Measurements from ENCODE around the gene TMEM240.
"Not testable (repeated sequence)": the region's sequence is repeated elsewhere in the genome, so short reads cannot be mapped to it uniquely, and the experiment has no call there.

Gene TMEM240

DNA sequence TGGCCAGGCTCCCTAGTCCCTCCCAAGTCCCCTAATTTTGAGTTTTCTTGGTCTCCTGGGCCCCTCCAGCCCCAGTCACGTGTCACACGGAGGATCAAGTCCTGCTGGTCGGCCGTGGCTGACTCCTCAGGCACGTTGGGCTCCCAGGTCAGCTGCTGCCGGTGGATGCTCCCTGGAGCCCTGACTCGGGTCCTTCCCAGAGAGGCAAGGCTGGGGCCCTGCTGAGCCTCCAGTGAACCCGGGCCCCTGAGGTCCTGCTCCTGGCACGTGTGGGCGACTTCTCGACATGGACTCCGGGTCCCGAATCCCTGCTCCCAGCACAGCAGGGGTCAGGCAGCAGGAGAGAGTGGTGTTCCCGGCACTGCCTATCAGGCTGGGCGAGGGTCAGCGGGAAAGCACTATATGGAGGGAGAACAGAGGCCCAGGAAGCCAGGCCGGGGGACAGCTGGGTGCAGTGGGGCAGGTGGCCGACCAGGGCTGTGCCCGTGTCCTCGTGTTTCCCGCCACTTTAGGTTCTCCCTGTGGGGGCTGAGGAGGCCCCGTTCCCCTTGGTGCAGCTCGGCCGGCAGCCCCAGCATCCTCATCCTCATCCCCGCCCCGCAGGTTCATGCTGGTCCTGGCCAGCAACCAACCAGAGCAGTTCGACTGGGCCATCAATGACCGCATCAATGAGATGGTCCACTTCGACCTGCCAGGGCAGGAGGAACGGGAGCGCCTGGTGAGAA is 13.2 kb downstream of the TMEM240 start:
- DNase-seq (ENCODE audit: low read depth), result no peak
- H3K4me3 ChIP-seq (ENCODE audit: low read length), result no peak overlapping the region
- TF ChIP-seq, protein P1, sequence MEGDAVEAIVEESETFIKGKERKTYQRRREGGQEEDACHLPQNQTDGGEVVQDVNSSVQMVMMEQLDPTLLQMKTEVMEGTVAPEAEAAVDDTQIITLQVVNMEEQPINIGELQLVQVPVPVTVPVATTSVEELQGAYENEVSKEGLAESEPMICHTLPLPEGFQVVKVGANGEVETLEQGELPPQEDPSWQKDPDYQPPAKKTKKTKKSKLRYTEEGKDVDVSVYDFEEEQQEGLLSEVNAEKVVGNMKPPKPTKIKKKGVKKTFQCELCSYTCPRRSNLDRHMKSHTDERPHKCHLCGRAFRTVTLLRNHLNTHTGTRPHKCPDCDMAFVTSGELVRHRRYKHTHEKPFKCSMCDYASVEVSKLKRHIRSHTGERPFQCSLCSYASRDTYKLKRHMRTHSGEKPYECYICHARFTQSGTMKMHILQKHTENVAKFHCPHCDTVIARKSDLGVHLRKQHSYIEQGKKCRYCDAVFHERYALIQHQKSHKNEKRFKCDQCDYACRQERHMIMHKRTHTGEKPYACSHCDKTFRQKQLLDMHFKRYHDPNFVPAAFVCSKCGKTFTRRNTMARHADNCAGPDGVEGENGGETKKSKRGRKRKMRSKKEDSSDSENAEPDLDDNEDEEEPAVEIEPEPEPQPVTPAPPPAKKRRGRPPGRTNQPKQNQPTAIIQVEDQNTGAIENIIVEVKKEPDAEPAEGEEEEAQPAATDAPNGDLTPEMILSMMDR (conservative IDR thresholded peaks at IDR 0.05; ENCODE audit: low read depth, low read length), result no peak

GRCh38 chr1:1526476-1526875 is 13.9 kb downstream of the TMEM240 start:
- H3K4me3 ChIP-seq (ENCODE audit: low read length); DNase-seq (ENCODE audit: low read depth): not testable (repeated sequence)

- not testable (repeated sequence) for DNase-seq (ENCODE audit: low read depth)
Observed at GRCh38 chr1:1524750-1525383, 15.6 kb downstream of the TMEM240 start.

GRCh38 chr1:1523651-1524050 is 16.8 kb downstream of the TMEM240 start:
- not testable (repeated sequence) for H3K4me3 ChIP-seq (ENCODE audit: low read length); DNase-seq (ENCODE audit: low read depth)

More at GRCh38 chr1:1524750-1525383, 15.6 kb downstream of the TMEM240 start:
- H3K4me3 ChIP-seq (ENCODE audit: low read length), result not testable (repeated sequence)

DNA sequence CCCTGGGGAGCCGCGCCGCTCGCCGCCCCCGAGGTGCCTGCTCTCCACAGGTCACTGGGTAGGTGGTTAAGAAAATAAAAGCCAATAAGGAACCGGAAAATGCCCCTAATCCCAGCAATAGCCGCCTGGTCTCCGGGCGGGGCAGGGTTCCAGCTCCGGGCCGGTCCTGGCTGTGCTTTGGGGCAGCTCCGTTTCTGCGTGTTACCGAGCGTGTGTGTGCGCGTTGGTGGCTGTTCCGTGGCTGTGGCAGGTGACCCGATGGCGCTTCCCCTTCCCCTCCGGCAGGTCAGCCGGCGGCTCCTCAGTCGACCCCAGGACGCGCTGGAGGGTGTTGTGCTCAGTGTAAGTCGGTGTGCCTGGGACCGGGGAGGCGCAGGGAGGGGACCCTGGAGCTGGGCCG is 17.2 kb downstream of the TMEM240 start:
- not testable (repeated sequence) for H3K4me3 ChIP-seq (ENCODE audit: low read length); DNase-seq (ENCODE audit: low read depth)

DNA sequence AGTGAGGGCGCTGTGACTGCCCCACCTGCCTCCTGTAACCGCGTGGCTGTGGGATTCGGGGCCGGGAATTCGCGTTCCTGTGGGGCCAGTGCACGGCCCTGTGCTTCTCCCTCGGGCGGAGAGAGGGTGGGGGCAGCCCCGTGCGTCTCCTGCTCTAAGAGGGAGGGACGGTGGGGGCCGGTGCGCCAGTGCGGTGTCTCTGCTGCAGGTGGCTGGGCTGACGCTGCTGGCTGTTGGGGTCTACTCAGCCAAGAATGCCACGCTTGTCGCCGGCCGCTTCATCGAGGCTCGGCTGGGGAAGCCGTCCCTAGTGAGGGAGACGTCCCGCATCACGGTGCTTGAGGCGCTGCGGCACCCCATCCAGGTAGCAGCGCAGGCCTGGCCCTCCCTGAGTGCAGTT is 17.9 kb downstream of the TMEM240 start:
- not testable (repeated sequence) for H3K4me3 ChIP-seq (ENCODE audit: low read length); DNase-seq (ENCODE audit: low read depth)

DNA sequence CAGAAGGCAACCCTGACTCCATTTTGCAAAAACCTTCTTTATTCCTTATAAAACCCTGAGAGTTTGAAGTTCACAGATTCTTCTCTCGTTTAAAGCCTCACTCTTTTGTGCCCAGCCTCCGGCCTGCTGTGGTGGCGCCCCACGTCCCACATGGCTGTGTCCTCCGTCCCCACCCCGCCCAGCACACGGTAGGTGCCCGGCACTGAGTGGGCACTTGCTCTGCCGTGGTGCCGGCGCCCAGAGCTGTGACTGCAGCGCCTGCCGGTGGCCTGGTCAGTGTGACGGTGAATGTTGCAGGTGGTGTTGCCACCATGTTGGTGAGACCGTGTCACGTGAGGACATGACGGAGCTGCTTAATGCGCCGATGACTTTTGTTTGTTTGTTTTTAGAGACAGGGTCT is 19.1 kb downstream of the TMEM240 start:
- H3K4me3 ChIP-seq (ENCODE audit: low read length), result no peak overlapping the region
- no peak for DNase-seq (ENCODE audit: low read depth)
- TF ChIP-seq, protein P1 (conservative IDR thresholded peaks at IDR 0.05; ENCODE audit: low read depth, low read length), result no peak

DNA sequence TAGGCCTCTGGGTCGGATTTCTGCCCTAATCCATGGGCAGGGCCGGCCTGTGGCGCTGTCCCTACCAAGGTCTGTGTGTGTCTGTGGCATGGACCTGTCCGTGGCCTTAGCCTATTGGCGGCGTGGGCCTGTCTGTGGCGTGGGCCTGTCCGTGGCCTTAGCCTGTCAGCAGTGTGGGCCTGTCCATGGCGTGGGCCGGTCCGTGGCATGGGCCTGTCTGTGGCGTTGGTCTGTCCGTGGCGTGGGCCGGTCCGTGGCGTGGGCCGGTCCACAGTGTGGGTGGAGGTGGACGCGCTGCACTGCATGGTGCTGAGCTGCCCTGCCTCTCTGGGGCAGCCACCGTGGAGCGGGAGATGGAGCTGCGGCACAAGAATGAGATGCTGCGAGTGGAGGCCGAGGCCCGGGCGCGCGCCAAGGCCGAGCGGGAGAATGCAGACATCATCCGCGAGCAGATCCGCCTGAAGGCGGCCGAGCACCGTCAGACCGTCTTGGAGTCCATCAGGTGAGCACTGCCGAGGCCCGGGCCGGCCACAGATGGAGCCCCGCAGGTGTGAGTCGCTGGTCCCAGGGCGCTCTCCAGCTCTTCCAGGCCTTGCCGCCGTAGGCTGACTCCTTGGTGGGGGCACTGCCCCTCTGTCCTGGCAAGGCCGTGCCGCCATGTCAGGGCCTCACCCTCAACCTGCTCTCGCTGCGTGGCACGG is 20.5 kb downstream of the TMEM240 start:
- H3K4me3 ChIP-seq (ENCODE audit: low read length); DNase-seq (ENCODE audit: low read depth): not testable (repeated sequence)

DNA sequence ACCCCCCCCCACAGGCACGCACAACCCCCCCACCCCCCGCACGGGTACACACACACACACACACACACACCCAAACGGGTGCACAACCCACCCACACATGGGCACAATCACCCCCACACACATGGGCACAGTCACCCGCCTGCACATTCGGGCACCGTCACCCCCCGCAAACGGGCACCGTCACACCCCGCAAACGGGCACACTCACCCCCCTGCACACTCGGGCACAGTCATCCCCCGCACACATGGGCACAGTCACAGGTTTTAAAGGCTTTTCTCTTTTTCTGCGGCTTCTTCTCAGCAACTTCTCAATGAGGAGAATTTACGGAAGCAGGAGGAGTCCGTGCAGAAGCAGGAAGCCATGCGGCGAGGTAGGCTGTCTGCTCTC is 21.8 kb downstream of the TMEM240 start:
- H3K4me3 ChIP-seq (ENCODE audit: low read length); DNase-seq (ENCODE audit: low read depth): not testable (repeated sequence)

GRCh38 chr1:1517973-1518620 is 22.3 kb downstream of the TMEM240 start:
- TF ChIP-seq, protein P1 (conservative IDR thresholded peaks at IDR 0.05; ENCODE audit: low read depth, low read length), result no peak
- H3K4me3 ChIP-seq (ENCODE audit: low read length), result no peak overlapping the region
- DNase-seq (ENCODE audit: low read depth), result no peak

DNA sequence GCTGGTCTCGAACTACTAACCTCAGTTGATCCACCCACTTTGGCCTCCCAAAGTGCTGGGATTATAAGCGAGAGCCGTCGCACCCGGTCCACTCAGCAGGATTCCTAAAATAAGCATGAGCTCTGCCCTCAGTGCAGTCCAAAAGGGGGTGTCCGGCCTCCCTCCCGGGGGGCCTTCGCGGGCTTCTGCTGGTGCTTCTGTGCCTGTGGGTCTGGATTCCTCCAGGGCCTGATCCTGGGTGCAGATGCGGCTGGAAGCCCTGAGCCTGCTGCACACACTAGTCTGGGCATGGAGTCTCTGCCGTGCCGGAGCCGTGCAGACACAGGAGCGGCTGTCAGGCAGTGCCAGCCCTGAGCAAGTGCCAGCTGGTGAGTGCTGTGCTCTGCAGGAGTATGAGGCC is 23.5 kb downstream of the TMEM240 start:
- not testable (repeated sequence) for H3K4me3 ChIP-seq (ENCODE audit: low read length); DNase-seq (ENCODE audit: low read depth)

- not testable (repeated sequence) for H3K4me3 ChIP-seq (ENCODE audit: low read length); DNase-seq (ENCODE audit: low read depth)
Observed at GRCh38 chr1:1514376-1514775, 26.0 kb downstream of the TMEM240 start.

DNA sequence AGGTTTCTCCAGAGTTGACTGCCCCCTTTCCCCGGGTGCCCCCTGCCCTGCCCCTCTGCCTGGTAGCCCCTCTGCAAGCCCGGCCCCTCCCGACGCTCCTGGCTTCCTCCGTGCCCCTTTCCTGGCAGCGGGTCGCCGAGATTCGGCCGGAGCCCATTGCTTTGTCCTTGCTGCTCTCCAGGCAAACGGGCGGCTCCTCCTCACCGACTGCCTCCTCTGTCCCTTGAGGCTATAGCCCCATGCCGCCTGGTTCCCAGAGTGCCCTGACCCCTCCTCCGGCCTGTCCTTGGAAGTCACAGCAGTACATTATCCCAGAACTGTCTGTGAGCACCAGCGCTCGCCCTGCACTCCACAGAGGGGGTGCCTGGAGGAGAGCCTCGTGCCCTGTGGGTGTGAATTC is 26.7 kb downstream of the TMEM240 start:
- H3K4me3 ChIP-seq (ENCODE audit: low read length), result not testable (repeated sequence)

GRCh38 chr1:1512425-1512824 is 28.0 kb downstream of the TMEM240 start:
- not testable (repeated sequence) for DNase-seq (ENCODE audit: low read depth)

More for the DNA sequence above, 26.7 kb downstream of the TMEM240 start:
- DNase-seq (ENCODE audit: low read depth), result not testable (repeated sequence)

More at GRCh38 chr1:1512425-1512824, 28.0 kb downstream of the TMEM240 start:
- peak overlapping the region; percentile 86 for H3K4me3 ChIP-seq (ENCODE audit: low read length)

All from retinal pigment epithelial cell (primary cell).